Measurements from ENCODE around the gene MKRN1. TPM values are rescaled to one million over a fixed set of nuclear protein-coding genes. Genes with fewer than 3 reads are reported as not detected.
"Not testable (repeated sequence)": the region's sequence is repeated elsewhere in the genome, so short reads cannot be mapped to it uniquely, and the experiment has no call there.

The MKRN1 gene, protein sequence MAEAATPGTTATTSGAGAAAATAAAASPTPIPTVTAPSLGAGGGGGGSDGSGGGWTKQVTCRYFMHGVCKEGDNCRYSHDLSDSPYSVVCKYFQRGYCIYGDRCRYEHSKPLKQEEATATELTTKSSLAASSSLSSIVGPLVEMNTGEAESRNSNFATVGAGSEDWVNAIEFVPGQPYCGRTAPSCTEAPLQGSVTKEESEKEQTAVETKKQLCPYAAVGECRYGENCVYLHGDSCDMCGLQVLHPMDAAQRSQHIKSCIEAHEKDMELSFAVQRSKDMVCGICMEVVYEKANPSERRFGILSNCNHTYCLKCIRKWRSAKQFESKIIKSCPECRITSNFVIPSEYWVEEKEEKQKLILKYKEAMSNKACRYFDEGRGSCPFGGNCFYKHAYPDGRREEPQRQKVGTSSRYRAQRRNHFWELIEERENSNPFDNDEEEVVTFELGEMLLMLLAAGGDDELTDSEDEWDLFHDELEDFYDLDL
- polyA plus RNA-seq (2013, experiment 1 of 2; ENCODE audit: insufficient read length) = 50.9 TPM
- 54.8 TPM for polyA plus RNA-seq (2013, experiment 2 of 2; ENCODE audit: insufficient read length)

DNA sequence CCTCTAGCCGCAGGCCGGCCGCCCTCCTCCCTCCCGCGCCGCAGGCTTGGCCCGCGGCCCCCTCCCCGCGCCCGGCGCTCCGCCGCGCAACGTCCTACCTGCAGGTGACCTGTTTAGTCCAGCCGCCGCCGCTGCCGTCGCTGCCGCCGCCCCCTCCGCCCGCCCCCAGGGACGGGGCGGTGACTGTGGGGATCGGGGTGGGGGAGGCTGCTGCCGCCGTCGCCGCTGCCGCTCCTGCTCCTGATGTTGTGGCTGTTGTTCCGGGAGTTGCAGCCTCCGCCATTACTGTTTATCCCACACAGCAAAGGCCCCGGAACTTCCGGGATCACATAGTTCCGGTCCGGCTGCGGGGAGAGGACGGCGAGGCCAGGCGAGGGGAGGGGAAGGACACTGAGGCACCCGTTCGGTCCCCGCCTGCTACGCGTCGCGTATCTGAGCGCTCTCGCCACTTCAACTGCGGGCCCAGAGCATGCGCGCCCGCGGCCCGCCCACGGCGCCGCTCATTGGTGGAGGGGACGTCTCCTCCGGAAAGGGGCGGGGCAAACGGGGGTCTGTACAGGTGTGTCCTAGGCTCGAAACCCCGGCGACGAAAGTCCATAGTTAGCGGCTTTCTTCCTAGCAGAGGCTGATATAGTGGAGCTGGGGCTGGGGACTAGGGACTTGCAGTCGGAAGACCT is at the start of gene MKRN1:
TSS of gene MKRN1 (minus strand) at position 444 of the 677 bp plus-strand sequence. CDS start at position 283, 161 bp downstream.
- peak; percentile 91 for DNase-seq

DNA sequence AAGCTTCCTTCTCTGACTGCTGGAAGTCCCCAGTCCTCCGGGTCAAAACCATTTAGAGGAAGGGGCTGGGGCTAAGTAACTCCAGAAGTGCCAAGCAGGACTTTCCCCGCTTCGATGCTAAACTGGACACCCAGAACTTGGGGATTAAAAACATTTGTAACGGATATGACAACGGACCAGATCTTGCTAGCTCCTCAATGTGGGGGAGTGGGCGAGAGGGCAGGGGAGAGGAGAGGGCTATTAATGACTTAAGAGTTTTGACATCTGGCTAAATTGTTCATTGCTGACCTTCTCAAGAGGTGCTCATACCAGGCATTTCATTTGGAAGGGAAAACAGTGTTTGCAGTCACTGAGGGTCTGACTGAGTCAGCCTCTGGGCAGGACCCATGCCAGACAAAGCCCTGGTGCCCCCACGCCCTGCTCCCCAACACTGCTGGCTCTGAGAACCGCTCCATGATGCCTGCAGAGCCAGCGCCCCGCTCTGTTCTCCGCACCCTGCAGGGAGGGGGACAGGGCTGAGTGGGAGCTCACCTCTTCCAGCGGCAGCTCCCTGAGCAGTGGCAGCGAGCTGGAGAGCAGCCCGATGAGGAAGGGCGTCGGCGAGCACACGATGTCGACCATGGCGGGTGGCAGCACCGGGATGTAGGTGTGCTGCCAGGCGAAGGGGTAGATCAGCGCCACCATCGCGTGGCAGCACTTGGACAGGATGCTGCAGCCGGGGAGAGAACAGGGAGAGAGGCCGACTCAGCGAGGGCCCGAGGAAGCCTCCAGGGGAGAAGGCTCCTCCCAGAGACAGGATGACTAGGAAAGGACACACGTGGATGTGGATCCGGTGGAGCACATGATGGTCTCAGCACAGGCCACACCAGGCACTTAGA is 47.7 kb upstream of the MKRN1 start:
- no peak for DNase-seq

DNA sequence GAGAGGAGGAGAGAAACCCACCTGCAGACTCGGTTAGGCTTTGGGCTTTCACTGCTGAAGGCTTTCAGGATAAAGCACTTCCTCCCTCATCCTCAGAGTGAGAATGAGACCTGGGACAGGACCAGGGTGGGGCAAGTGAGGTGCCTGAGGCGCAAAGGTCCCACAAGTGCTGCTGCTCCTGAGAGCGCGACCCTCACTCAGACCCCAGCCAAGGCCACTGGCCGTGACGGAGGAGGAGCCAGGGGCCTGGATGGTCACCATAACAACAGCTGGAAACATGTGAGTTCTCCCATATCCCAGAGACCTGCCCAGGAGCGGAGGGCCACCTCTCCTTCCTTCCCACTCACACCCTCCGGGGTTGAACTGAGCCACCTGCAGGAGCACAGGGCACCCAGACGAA is 46.9 kb upstream of the MKRN1 start:
- no peak for DNase-seq

DNA sequence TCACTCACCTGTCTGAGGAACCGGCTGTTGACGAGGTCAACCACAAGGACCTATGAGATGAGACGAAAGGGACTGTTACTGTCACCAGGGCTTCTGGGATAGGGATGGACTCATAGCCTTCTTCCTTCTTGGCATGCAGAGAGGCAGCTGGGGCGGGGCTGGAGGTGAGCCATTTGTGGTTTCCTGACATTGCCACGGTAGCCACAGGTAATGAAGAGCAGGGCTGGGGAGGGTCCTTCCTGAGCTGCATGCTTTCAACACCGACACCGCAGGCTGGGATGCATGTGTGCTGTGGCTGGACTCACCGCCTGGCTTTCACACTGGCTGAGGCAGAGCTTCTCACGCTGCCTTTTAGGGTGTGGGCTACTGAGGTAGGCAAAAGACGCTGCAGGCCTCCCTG is 46.4 kb upstream of the MKRN1 start:
- DNase-seq = peak; percentile 48

DNA sequence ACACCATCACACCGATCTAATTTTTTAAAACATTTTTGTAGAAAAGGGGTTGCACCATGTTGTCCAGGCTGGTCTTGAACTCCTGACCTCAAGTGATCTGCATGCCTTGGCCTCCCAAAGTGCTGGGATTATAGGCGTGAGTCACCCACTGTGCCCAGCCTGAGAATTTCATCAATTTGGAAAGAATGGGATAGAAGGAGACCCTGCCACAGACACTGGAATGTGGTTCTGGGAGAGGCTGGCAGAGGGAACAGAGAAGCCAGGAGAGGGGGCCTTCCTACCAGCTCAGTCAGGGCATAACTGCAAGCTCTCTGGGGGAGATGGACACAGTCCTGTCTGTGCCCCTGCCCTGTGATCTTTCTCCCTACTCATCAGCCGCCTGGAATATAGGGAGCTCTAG is 42.1 kb upstream of the MKRN1 start:
- peak; percentile 38 for DNase-seq

DNA sequence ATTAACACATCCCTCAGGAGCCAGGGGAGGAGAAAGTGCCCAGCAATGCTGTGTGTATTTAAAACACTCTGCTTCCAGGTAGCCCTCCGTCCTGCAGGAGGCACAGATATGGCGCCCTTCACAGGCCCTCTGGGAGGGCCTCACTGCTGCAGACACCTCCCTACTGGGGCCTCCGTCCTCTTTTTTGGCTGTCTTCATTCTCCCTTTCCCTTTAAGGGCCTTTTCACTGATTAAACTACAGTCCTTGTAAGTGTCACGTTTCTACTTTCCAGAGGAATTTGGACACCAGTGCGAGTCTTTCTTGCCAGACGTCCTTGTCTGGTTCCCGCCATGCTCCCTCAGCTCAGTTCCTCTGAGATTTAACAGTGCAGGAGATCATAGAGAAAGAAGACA is 39.7 kb upstream of the MKRN1 start:
- DNase-seq = no peak

DNA sequence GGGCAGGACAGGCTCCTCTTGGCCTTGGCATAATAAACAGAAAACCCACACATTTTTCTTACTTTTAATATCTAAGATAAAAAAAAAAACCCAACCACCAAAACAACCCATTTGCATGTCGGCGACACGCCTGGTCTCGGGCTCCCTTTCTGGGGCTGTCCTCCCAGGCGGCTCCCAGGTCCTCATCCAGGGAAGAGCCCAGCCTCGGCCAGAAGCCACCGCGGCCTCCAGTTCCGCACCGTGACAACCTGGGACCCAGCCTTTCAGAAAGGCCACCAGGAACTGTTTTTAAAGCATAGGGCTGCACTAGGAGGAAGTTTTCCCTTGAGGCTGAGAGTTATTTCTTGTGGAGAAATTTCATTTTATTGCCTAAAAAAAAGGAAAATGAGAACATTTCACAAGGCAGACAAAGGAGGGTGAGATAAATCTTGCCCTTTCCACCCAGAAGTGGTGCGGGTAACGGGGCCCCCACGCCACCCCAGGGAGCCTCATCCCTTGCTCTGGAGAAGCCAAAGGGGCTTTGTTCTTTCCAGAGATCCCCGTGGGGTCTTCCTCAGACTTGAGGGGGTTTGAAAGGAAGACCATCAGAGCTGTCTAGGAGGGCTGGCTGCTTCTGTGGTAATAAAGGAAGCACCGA is 39.2 kb upstream of the MKRN1 start:
- no peak for DNase-seq

DNA sequence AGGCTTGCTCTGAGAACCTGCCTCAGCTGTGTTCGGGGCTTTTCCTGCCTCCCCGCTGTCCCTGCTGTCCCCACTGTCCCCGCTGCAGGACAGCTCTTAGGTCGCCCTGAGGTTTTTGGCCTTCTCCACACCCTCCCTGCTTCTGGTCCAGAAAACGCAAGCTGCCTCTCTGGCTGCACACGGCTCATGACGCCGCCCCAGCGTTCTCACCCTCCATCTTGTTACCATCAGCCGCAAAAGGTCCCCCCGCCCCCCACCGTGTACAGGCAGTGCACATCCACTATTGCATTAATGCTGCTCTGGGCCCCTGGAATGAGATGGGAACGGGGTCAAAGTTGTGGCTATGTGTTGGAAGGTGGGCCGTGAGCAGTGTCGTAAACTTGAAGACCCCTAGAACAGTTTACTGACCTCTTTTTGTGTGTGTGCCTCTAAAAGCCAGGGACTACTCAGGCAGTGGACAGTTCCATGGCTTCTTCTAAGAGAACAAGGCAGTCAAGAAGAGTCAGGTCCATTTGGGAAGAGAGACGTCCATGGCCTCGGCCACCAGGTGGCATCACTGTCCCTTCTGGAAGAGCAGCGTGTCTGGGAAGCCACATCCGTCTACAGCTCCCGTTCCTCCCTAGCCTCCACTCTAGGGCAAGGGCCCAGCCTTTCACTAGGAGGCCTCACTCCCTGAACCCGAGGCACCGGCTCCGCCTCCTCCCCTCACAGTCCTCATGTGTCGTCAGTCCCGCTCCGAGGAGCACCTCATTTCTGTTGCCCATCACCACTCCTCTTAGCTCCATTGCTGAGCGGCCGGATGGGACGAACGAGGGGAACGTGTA is 38.5 kb upstream of the MKRN1 start:
- DNase-seq = peak; percentile 93

DNA sequence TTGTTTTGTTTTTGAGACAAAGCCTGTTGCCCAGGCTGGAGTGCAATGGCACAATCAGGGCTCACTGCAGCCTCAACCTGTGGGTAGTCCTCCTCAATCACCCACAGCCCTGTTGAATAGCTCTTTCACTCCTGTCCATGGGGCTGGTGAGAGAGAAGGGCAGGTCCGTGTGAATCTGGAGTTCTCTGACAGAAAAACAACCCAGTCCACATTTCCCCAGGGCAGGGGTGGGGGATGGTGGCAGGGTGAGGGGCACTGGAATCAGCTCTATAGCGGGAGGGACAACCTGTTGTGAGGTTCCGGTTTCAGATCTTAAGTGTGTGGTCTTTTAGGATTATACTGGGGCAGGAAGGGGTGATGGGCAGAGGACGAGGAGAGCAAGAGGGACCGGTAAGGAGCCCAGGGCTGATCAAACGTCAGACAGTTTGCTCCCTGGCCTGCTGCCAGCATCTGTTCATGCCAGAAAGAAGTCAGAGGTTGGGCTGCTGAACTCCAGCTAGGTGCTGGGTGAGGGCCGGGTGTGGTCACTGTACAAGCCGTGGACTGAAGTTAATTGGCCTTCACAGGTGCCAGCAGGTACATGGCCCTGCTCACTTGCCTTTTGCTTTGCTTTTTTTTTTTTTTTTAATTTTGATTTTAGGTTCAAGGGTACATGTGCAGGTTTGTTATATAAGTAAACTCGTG is 33.2 kb upstream of the MKRN1 start:
- no peak for DNase-seq

DNA sequence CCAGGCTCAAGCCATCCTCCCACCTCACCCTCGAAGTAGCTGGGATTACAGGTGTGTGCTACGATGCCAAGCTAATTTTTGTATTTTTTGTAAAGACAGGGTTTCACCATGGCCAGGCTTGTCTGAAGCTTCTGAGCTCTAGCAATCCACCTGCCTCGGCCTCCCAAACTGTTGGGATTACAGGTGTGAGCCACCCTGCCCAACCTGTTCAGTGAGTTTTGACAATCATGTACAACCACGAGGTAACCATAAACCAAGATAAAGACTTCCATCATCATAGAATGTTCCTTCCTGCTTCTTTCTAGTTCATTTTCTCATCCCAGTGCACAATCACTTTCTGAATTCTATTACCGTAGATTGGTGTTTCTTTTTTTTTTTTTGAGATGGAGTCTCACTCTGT is 30.5 kb upstream of the MKRN1 start:
- no peak for DNase-seq

DNA sequence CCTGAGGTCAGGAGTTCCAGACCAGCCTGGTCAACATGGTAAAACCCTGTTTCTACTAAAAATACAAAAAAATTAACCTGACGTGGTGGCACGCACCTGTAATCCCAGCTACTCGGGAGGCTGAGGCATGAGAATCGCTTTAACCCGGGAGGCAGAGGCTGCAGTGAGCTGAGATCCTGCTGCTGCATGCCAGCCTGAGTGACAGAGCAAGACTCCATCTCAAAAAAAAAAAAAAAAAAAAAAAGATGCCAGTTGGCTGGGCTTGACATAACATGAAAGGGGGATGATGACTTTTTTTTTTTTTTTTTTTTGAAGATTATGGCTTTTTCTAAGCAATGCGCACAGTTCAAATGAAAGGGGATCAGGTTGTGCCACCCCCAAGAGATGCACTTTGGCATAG is 28.3 kb upstream of the MKRN1 start:
- not testable (repeated sequence) for DNase-seq

DNA sequence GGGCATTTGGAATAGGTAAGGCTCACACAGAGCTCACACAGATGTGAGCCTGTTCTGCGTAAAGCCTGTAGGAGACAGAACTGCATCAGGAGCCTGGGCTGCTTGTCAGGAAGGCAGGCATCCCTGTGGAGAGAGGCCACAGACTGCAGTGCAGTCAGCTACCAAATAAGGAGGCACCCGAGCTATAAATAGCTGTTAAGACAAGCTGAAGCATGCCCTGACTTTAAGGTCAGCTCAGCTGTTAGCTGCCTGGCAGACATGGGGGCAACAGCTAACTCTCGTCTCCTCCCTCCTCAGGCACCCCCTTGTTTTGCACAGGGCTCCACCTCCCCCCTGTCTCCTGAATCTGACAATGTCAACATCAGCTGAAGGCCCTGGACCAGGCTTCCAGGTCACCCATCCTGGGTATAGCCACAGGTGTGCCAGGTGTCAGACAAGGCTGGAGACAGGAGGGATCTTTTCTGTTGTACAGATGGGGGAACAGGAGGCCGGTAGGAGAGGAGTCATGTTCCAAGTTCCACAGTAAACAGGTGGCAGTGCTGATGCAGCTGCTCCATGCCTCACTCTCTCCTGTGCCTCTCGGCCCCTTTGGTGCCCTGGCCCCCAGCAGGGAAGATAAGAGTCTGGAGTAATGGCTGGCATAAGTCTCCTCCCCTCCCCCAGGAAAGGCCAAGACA is 27.6 kb upstream of the MKRN1 start:
- peak; percentile 90 for DNase-seq

DNA sequence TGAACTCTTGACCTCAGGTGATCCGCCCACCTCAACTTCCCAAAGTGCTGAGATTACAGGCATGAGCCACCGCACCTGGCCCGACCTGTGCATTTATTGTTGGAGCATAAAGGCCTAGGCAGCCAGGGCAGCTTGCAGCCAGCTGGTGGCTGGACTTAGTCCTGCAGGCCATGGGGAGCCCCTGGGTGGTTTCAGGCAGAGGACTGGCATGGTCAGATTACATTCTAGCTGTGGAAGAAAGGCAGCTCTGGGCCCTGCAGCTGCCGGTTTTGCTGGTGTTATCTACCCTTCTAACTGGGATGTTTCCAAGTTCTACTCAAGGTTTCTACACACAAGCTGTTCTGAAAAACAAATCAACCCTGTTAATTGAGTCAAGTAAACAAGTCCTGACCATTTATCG is 22.7 kb upstream of the MKRN1 start:
- no peak for DNase-seq

DNA sequence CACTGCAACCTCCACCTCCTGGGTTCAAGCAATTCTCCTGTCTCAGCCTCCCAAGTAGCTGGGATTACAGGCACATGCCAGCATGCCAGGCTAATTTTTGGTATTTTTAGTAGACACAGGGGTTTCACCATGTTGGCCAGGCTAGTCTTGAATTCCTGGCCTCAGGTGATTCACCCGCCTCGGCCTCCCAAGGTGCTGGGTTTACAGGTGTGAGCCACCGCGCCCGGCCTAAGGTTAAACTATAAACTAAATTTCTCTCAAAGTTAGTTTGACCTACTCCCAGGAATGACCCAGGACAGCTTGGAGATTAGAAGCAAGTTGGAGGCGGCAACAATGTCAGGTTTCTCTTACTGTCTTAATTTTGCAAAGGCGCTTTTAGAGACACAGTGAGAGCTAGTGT is 18.5 kb upstream of the MKRN1 start:
- DNase-seq = not testable (repeated sequence)

DNA sequence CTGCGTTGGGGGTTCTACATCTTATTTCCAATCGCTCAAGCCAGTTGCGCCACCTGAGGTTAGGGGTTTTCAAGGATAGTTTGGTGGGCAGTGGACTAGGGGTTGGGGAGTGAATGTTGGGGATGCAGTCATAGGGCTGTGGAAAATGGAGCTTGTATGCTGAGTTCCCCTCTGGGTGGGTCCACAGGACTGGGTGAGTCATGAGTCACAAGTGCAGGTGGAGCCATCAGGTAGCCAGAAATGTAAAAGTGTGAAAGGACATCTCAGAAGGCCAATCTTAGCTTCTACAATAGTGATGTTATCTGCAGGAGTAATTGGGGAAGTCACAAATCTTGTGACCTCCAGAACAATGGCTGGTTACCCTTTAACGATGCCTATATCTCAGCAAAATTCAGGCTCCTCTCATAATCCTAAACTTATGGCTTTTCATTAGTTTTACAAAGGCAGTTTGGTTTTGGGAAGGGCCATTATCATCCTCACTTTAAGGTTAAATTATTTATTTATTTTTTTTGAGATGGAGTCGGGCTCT is 18.0 kb upstream of the MKRN1 start:
- no peak for DNase-seq

DNA sequence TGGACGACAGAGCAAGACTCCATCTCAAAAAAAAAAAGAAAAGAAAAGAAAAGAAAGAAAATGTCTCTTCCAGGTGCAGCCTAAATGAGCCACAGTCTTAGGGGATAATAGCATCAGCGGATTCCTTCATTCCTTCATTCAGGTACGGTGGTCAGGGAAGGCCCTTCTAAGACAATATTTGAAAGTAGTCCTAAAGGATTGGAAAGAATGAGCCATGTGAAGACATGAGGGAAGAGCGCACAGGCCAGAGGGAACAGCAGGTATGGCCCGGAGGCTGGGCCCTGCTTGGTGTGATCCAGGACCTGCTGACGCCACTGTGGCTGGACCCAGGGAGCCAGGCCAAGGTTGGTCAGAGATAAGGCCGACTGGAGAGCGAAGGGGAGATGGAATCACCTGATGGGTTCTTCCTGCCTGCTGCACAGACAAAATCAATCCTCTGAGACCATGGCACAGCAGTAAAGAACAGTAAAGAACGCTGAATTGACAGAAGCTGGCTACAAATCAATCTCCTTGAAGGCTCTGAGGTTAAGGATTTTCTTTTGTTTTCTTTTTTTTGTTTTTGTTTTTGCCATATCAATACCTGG is 16.3 kb upstream of the MKRN1 start:
- no peak for DNase-seq

DNA sequence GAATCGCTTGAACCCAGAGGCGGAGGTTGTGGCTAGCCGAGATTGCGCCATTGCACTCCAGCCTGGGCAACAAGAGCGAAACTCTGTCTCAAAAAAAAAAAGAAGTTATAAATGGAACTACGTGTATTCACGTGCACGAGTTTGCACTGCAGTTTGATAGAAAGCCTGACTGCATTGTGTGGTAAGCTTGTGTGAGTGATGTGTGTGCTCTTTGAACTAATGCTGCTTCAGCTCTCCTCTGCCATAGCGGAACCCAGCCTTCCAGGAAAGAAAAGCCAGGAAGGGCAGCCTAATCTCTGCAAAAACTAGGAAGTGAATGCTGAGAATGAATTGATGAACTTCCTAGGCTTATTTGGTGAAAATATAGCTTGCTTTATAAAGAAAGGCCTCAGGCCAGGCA is 15.6 kb upstream of the MKRN1 start:
- DNase-seq = no peak

DNA sequence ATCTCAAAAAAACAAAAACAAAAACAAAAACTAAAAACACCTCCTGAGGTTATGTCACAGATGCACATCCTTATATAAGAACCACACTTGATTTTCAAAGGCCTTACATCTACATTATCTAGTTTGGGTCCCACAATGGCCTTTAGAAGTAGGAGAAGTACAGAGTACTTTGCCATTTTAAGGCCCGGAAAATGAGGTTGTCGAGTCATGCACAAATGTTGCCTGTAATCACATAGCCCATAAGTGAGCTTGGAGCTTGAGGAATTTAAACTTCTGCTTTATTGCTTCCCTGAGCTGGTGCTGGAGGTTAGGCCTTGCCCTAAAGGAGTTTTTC is 9.7 kb upstream of the MKRN1 start:
- DNase-seq = no peak

DNA sequence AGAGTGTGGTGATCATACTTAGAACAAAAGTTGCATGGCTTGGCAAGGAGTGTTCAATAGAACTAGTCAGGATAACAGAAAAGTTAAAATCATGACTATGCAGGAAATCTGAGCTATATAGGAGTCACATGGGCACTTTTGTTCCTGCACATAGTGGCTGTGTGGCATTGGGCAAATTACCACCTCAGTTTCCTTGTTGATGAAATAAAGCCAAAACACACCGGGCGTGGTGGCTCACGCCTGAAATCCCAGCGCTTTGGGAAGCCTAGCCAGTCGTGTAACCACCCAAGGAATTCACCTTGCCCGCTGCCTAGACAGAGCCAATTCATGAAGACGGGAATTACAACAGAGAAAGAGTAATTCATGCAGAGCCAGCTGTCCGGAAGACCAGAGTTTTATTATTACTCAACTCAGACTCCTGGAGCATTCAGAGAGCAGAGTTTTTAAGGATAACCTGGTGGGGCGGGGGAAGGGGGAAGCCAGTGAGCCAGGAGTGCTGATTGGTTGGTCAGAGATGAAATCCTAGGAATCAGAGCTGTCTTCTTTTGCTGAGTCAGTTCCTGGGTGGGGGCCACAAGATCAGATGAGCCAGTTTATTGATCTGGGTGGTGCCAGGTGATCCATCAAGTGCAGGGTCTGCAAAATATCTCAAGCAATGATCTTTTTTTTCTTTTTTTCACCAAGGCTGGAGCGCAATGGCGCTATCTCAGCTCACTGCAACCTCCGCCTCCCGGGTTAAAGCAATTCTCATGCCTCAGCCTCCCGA is 6.4 kb upstream of the MKRN1 start:
- no peak for DNase-seq

Data from fibroblast of skin of scalp (primary cell).